Esophagus muscularis mucosa (tissue), 3 donors: ENCODE results near the gene ECE2.

Experiments
- CTCF ChIP-seq, 3 experiments: fragments of 200-600 bp in 2 of 3; fragments of 450-650 bp in 1 of 3; sonication (generic) in 2 of 3; IDR thresholded peaks; one replicate each; pipeline ENCODE4 v1.5.1; 2017 to 2019; ENCODE audit warnings: antibody characterized with exemption in 3 of 3, mild to moderate bottlenecking in 2 of 3, moderate library complexity in 1 of 3
- POLR2A ChIP-seq: fragments of 450-650 bp; IDR thresholded peaks from one replicate; pipeline ENCODE4 v1.6.1; 2017; ENCODE audit warnings: antibody characterized with exemption, moderate library complexity, mild to moderate bottlenecking, low read depth

- TF ChIP-seq CTCF (IDR thresholded peaks at IDR 0.05) = no peak
- TF ChIP-seq POLR2A = no peak
Measured at GRCh38 chr3:184261270-184261853, 14.5 kb upstream of the ECE2 start, which contains the start of gene CAMK2N2.
